Spleen (tissue), 11 donors: Measurements from ENCODE around the gene SNCAIP. TPM values are rescaled to one million over a fixed set of nuclear protein-coding genes. Genes with fewer than 3 reads are reported as not detected.

ENCODE experiments used
- DNase-seq: peaks from one replicate; pipeline ENCODE4 v3.0.0-alpha.2; 2020
- H3K27ac ChIP-seq, 8 donors: fragments of 200-600 bp; sonication (generic) in 7 of 8; 1 replicate in 4 of 8; 2 replicates in 4 of 8; pipeline versions ENCODE4 v1.5.0 to v1.8.0; 2016 to 2021; ENCODE audit warnings: inconsistent platforms in 4 of 8, mild to moderate bottlenecking in 4 of 8, moderate library complexity in 1 of 8
- H3K27me3 ChIP-seq, 7 donors: fragments of 200-600 bp; sonication (generic) in 6 of 7; replicated peaks in 1 of 7; 1 replicate in 4 of 7; 2 replicates in 3 of 7; pipeline versions ENCODE4 v1.5.0 to v1.8.0; 2016 to 2021; ENCODE audit warnings: inconsistent platforms in 3 of 7, mild to moderate bottlenecking in 1 of 7
- H3K36me3 ChIP-seq, 6 donors: fragments of 200-600 bp; sonication (generic) in 5 of 6; 1 replicate in 4 of 6; 2 replicates in 2 of 6; pipeline versions ENCODE4 v1.5.0 to v1.8.0; 2016 to 2021; ENCODE audit warnings: inconsistent platforms in 2 of 6
- H3K4me1 ChIP-seq, 6 donors: fragments of 200-600 bp; sonication (generic) in 5 of 6; 1 replicate in 3 of 6; 2 replicates in 3 of 6; pipeline versions ENCODE4 v1.5.0 to v1.8.0; 2016 to 2021; ENCODE audit warnings: inconsistent platforms in 3 of 6
- H3K4me3 ChIP-seq, 8 donors: fragments of 200-600 bp; sonication (generic) in 7 of 8; 1 replicate in 4 of 8; 2 replicates in 4 of 8; pipeline versions ENCODE4 v1.5.0 to v1.8.0; 2016 to 2021; ENCODE audit warnings: inconsistent platforms in 4 of 8, mild to moderate bottlenecking in 4 of 8, moderate library complexity in 2 of 8
- H3K9me3 ChIP-seq, 8 donors: fragments of 200-600 bp; sonication (generic) in 7 of 8; 1 replicate in 4 of 8; 2 replicates in 4 of 8; pipeline versions ENCODE4 v1.5.0 to v1.8.0; 2016 to 2021; ENCODE audit warnings: inconsistent platforms in 4 of 8
- POLR2A ChIP-seq, 3 donors: fragments of 450-650 bp; IDR thresholded peaks; one replicate each; pipeline ENCODE4 v1.5.1; 2017; ENCODE audit warnings: antibody characterized with exemption in 3 of 3, mild to moderate bottlenecking in 1 of 3
- POLR2AphosphoS5 ChIP-seq, 3 donors: sonication (generic); formaldehyde crosslinking; IDR thresholded peaks; one replicate each; pipeline ENCODE4 v1.5.1; 2017; ENCODE audit warnings: antibody characterized with exemption in 3 of 3
- WGBS, 5 donors: extraction: QIAGEN DNeasy Blood & Tissue Kit in 3 of 5; methylation state at CpG; one replicate each; pipeline versions ENCODE4 v1.1.5 to v1.1.7; 2013 to 2018; 5-methylcytosine and 5-hydroxymethylcytosine counted together
- intact Hi-C: fragments of 100-400 bp; cut with DNase I; formaldehyde crosslinking; loops from one replicate; pipeline ENCODE4 v1.15.0; 2023; ENCODE audit warnings: low total_unique reads
- polyA plus RNA-seq, 3 donors: library from polyadenylated mRNA; stranded (reverse); fragments of 200-250 nt; gene quantifications; one replicate each; pipeline ENCODE4 v1.2.1, GENCODE V29; 2013
- total RNA-seq, 7 donors: library from RNA; depleted of rRNA in 3 of 7; stranded (reverse); fragments of >200 nt in 3 of 7; fragmentation: NEBNext Ultra II Directional in 4 of 7; extraction: Animal tissue kit (Norgen Biotek cat#: 25700) in 4 of 7; gene quantifications; one replicate each; pipeline versions ENCODE4 v1.1.0 to v1.2.1, GENCODE V29; 2016 to 2021
- TF ChIP-seq, protein P1 (sequence below), 11 experiments: fragments of 200-600 bp in 7 of 11; fragments of 450-650 bp in 4 of 11; sonication (generic) in 4 of 11; IDR thresholded peaks in 8 of 11; conservative IDR thresholded peaks in 3 of 11; 1 replicate in 7 of 11; 2 replicates in 4 of 11; pipeline versions ENCODE4 v1.4.0 to v1.8.0; 2016 to 2021; ENCODE audit warnings: antibody characterized with exemption in 11 of 11, inconsistent platforms in 4 of 11, mild to moderate bottlenecking in 1 of 11
- donor health status: healthy with polysubstance abuse.
- donor health status: DM: no; HTN: no; CAD: no; lungs with moderate emphysema.
- donor health status: DM: no; HTN: no; CAD: no.
- donor health status: Bipolar disorder and iron deficiency.
- donor health status: healthy.
- donor health status: DM: no; HTN: no; CAD: no.
- donor health status: DM: yes; HTN: yes; CAD: no.

The SNCAIP gene
- total and polyA plus RNA-seq, 10 donors = 5.4 to 51.3 (median 17.8) TPM

DNA sequence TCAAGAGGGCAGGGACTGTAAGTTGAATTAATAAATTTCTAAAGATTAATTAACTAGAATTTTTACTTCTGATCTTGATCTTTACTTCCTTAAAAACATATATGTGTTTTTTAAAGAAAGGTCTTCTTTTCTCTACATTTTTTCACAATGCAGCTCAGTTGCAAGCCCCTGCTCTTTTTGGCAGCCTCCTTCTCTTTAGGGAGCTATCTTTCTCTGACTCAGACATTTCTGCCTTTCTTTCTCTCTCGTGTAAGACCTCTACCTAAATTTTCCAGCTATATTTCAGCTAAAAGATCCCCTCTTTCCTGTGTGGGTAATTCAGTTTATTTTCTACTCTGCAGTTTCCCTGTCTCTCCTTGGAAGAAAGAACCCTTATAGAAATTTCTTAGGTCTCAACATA is 38.3 kb upstream of the SNCAIP start:
- Histone ChIP-seq H3K27me3 (no peaks in the 10 kb centered on the region), H3K27ac (no peak overlapping the region), H3K4me3 (no peak overlapping the region), H3K36me3 (no peaks in the 10 kb centered on the region), H3K4me1 (no peaks in the 10 kb centered on the region), H3K9me3 (peaks cover 0 to 6% (median 0%) of the 10 kb centered on the region in 8 donors)
- TF ChIP-seq POLR2AphosphoS5 (IDR thresholded peaks at IDR 0.05) = no peak
- TF ChIP-seq, protein P1, sequence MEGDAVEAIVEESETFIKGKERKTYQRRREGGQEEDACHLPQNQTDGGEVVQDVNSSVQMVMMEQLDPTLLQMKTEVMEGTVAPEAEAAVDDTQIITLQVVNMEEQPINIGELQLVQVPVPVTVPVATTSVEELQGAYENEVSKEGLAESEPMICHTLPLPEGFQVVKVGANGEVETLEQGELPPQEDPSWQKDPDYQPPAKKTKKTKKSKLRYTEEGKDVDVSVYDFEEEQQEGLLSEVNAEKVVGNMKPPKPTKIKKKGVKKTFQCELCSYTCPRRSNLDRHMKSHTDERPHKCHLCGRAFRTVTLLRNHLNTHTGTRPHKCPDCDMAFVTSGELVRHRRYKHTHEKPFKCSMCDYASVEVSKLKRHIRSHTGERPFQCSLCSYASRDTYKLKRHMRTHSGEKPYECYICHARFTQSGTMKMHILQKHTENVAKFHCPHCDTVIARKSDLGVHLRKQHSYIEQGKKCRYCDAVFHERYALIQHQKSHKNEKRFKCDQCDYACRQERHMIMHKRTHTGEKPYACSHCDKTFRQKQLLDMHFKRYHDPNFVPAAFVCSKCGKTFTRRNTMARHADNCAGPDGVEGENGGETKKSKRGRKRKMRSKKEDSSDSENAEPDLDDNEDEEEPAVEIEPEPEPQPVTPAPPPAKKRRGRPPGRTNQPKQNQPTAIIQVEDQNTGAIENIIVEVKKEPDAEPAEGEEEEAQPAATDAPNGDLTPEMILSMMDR (IDR thresholded peaks at IDR 0.05 in 8 of 11, conservative IDR thresholded peaks at IDR 0.05 in 3 of 11) = no peak
- no peak for TF ChIP-seq POLR2A (IDR thresholded peaks at IDR 0.05)
- intact Hi-C loops = no loop called here
- no peak for DNase-seq
- 49 to 68% (median 64%) methylated on average over 1 of the region's 1 CpG for WGBS, 5 donors

DNA sequence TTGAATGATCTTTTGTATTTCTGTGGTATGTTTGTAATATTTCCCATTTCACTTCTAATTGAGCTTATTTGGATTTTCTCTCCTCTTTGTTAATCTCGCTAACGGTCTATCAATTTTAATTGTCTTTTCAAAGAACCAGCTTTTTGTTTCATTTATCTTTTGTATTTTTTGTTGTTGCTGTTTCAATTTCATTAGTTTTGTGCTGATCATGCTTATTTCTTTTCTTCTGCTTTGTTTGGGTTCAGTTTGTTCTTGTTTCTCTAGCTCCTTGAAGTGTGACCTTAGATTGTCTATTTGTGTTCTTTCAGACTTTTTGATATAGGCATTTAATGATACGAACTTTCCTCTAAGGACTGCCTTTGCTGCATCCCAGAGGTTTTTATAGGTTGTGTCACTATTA is 28.4 kb upstream of the SNCAIP start:
- Histone ChIP-seq H3K9me3 (peaks cover 0 to 47% (median 32%) of the 10 kb centered on the region in 8 donors), H3K4me3 (no peak overlapping the region), H3K27me3 (no peaks in the 10 kb centered on the region), H3K36me3 (no peaks in the 10 kb centered on the region), H3K27ac (no peak overlapping the region), H3K4me1 (no peaks in the 10 kb centered on the region)
- DNase-seq = no peak
- WGBS, 5 donors = 85 to 98% (median 95%) methylated on average over 3 of the region's 3 CpGs
- intact Hi-C loops = no loop called here
- TF ChIP-seq, protein P1 (IDR thresholded peaks at IDR 0.05 in 8 of 11, conservative IDR thresholded peaks at IDR 0.05 in 3 of 11) = no peak
- no peak for TF ChIP-seq POLR2AphosphoS5 (IDR thresholded peaks at IDR 0.05)
- TF ChIP-seq POLR2A (IDR thresholded peaks at IDR 0.05) = no peak

DNA sequence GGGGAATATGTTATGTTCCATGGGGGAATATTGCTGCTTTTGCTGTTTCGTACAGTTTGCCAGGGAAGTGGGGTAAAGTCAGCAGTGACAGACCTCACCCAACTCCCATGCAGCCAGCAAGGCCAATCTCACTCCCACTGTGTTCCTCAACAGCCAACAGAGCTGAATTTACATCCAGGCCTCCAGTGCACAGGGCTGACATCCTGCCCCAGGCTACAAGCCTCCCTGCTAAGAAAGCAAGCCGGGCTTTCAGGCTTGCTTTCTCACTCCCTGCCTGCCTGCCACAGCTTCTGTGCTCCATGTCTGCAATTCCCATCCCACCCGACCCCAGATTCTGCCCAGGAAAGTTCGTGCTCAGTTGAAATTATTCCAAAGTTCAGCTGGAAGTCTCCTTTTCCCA is 25.5 kb upstream of the SNCAIP start:
- intact Hi-C loops = no loop called here
- H3K27ac ChIP-seq = no peak overlapping the region

DNA sequence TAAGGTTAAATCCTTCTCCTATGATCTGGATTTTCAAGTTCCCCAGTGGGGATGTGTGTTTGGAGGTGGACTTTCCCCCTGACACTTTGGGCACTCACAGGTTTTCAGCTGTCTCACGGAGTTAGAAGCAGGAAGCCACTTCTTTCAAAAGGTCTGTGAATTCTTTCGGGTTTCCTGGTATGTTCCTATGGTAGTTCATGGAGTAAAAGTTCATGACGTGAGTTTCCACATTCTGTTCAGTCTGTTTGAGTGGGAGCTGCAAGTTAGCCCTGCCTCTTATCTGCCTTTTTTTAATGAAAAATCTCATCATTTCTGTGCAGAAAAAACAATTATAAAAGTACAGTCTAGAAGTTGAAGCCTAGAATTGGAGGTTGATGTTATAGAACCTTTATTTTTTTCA is 24.9 kb upstream of the SNCAIP start:
- no peak overlapping the region for H3K27ac ChIP-seq
- WGBS, 5 donors = 45 to 76% (median 60%) methylated on average over 3 of the region's 3 CpGs
- H3K9me3 ChIP-seq = peaks cover 0 to 34% (median 22%) of the 10 kb centered on the region in 8 donors
- TF ChIP-seq POLR2AphosphoS5 (IDR thresholded peaks at IDR 0.05) (no peak), POLR2A (IDR thresholded peaks at IDR 0.05) (no peak)
- TF ChIP-seq, protein P1 (IDR thresholded peaks at IDR 0.05 in 8 of 11, conservative IDR thresholded peaks at IDR 0.05 in 3 of 11) = no peak
- no peak for DNase-seq
- no peak overlapping the region for H3K4me3 ChIP-seq
- no peaks in the 10 kb centered on the region for H3K27me3 ChIP-seq
- intact Hi-C loops = no loop called here
- H3K36me3 ChIP-seq = no peaks in the 10 kb centered on the region
- no peaks in the 10 kb centered on the region for H3K4me1 ChIP-seq

More for the DNA sequence above, 25.5 kb upstream of the SNCAIP start:
- no peaks in the 10 kb centered on the region for H3K27me3 ChIP-seq
- WGBS, 5 donors = 64 to 84% (median 71%) methylated on average over 4 of the region's 4 CpGs
- no peaks in the 10 kb centered on the region for H3K4me1 ChIP-seq
- H3K36me3 ChIP-seq = no peaks in the 10 kb centered on the region
- DNase-seq = no peak
- TF ChIP-seq POLR2A (IDR thresholded peaks at IDR 0.05) = no peak
- TF ChIP-seq, protein P1 (IDR thresholded peaks at IDR 0.05 in 8 of 11, conservative IDR thresholded peaks at IDR 0.05 in 3 of 11) = no peak
- no peak for TF ChIP-seq POLR2AphosphoS5 (IDR thresholded peaks at IDR 0.05)
- H3K9me3 ChIP-seq = peaks cover 0 to 34% (median 22%) of the 10 kb centered on the region in 8 donors
- no peak overlapping the region for H3K4me3 ChIP-seq
